Keratinocyte (primary cell): ENCODE measurements around the gene MANBA.

Source experiments
- CTCF ChIP-seq, 3 experiments: IDR thresholded peaks in 1 of 3; conservative IDR thresholded peaks in 1 of 3; optimal IDR thresholded peaks in 1 of 3; 2 replicates in 2 of 3; 3 replicates in 1 of 3; pipeline versions ENCODE3 to v1.5.1; 2011; ENCODE audit warnings: low read length in 3 of 3, mild to moderate bottlenecking in 3 of 3, moderate library complexity in 2 of 3, control low read depth in 1 of 3, inconsistent platforms in 1 of 3; ENCODE audit not compliant: insufficient read depth in 2 of 3; ENCODE audit errors: extremely low read depth in 1 of 3
- EZH2 ChIP-seq: IDR thresholded peaks from one replicate; pipeline ENCODE4 v1.6.1; 2012; ENCODE audit warnings: inconsistent platforms, mild to moderate bottlenecking, low read length, moderate library complexity

- TF ChIP-seq CTCF (optimal IDR thresholded peaks at IDR 0.05 in 1 of 3, IDR thresholded peaks at IDR 0.05 in 1 of 3, conservative IDR thresholded peaks at IDR 0.05 in 1 of 3; ENCODE audit: extremely low read depth in 1 of 3, insufficient read depth in 2 of 3, low read length in 3 of 3): no peak
- no peak for TF ChIP-seq EZH2
Measured at GRCh38 chr4:102598086-102598761, 162.5 kb downstream of the MANBA start.
